NCI-H748 treated with DMSO at 0.1 percent for 48 hours (cell line): ENCODE results near the gene SCCPDH.
"Not testable (repeated sequence)": the region's sequence is repeated elsewhere in the genome, so short reads cannot be mapped to it uniquely, and the experiment has no call there.

Experiments used
- DNase-seq: peaks from one replicate; lab custom pipeline; 2025; lab: John Stamatoyannopoulos, UW

SCCPDH gene

GRCh38 chr1:246705368-246705767 is 18.8 kb upstream of the SCCPDH start:
- no peak for DNase-seq

GRCh38 chr1:246708166-246708565 is 16.0 kb upstream of the SCCPDH start:
- DNase-seq = no peak

DNA sequence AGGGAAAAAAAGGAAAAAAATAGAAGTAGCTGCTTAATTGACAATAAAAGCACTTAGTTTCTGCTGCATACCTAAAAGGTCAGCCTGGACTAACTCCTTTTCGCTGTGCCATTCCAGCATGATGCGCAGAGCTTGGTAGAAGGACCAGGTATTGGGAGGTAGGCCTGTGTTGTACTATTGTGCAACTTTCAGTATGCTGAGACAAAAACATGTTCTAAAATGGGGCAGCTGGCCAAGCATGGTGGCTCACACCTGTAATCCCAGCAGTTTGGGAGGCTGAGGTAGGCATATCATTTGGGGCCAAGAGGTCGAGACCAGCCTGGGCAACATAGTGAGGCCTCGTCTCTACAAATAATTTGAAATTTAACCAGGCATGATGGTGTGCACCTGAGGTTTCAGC is 15.0 kb upstream of the SCCPDH start:
- no peak for DNase-seq

- DNase-seq = no peak
These were observed 14.4 kb upstream of the SCCPDH start for GRCh38 chr1:246709835-246710234.

GRCh38 chr1:246711548-246712003 is 12.6 kb upstream of the SCCPDH start:
- no peak for DNase-seq

DNA sequence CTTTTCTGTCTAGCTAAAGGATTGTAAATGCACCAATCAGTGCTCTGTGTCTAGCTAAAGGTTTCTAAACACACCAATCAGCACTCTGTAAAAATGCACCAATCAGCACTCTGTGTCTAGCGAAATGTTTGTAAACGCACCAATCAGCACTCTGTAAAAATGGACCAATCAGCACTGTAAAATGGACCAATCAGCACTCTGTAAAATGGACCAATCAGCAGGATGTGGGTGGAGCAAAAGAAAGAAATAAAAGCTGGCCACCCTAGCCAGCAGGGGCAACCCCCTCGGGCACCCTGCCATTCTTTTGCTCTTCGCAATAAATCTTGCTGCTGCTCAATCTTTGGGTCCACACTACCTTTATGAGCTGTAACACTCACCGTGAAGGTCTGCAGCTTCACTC is 11.8 kb upstream of the SCCPDH start:
- not testable (repeated sequence) for DNase-seq

GRCh38 chr1:246719361-246719760 is 4.8 kb upstream of the SCCPDH start:
- not testable (repeated sequence) for DNase-seq

- not testable (repeated sequence) for DNase-seq
These were observed 3.4 kb upstream of the SCCPDH start for GRCh38 chr1:246720814-246721213.

- no peak for DNase-seq
These were observed 1.5 kb upstream of the SCCPDH start for GRCh38 chr1:246722720-246723119.

- no peak for DNase-seq
These were observed 504 bp downstream of the SCCPDH start for GRCh38 chr1:246724731-246725095.

- DNase-seq = peak; percentile 23
These were observed 982 bp downstream of the SCCPDH start for GRCh38 chr1:246725191-246725590.

DNA sequence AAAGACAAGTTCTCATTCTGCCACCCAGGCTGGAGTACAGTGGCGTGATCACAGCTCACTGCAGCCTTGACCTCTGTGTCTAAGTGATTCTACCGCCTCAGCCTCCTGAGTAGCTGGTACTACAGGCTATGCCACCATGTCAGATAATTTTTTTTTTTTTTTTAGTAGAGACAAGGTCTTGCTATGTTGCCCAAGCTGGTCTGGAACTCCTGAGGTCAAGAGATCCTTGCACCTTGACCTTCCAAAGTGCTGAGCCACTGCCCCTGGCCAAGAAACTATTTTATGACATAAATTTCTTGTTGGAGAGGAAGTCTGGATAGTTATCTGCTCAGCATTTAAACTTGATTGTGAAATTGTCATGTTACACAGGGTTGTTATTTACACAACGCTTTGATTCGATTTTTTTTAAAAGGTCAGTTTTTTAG is 2.1 kb downstream of the SCCPDH start:
- DNase-seq = no peak

- DNase-seq = no peak
These were observed 2.7 kb downstream of the SCCPDH start for GRCh38 chr1:246726881-246727280.

GRCh38 chr1:246727594-246727993 is 3.4 kb downstream of the SCCPDH start:
- DNase-seq = no peak

DNA sequence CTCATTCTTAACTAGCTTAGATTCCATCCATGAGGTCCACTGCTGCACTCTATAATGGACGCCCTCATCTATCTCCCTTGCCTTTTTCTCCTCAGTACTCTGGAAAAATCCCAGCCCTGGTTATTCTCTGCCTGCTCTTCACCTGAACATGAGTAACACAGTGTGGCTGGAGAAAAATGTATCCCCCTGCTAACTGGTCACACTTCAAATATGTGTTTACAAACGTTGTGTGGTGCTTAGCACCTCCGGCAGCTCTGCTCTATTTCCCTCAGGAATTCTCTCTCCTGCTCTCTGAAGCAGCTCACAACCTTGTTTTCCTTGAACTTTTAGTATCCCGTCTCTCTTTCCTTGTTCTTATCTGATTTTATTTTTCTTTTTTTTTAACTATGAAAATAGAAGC is 4.1 kb downstream of the SCCPDH start:
- DNase-seq = no peak

DNA sequence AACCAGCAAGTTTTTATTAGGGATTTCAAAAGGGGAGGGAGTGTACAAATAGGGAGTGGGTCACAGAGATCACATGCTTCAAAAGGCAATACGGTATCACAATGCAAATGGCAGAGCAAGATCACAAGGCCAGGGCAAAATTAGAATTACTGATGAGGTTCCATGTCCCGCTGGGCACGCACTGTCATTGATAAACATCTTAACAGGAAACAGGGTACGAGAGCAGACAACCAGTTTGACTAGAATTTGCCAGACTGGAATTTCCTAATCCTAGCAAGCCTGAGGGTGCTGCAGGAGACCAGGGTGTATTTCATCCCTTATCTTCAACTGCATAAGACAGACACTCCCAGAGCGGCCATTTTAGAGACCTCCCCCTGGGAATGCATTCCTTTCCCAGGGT is 4.8 kb downstream of the SCCPDH start:
- DNase-seq = not testable (repeated sequence)

GRCh38 chr1:246730839-246731238 is 6.6 kb downstream of the SCCPDH start:
- DNase-seq = no peak

DNA sequence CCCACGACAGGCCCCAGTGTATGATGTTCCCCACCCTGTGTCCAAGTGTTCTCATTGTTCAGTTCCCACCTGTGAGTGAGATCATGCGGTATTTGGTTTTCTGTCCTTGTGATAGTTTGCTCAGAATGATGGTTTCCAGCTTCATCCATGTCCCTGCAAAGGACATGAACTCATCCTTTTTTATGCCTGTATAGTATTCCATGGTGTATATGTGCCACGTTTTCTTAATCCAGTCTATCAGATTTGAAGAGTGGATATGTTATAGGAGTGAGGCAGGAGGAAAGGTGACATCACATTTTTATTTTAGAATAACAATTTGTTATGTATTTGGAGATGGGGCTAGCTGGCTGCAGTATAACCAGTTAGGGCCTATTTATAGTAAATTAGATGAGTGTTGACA is 7.7 kb downstream of the SCCPDH start:
- not testable (repeated sequence) for DNase-seq

- DNase-seq = no peak
These were observed 9.5 kb downstream of the SCCPDH start for GRCh38 chr1:246733704-246734103.

DNA sequence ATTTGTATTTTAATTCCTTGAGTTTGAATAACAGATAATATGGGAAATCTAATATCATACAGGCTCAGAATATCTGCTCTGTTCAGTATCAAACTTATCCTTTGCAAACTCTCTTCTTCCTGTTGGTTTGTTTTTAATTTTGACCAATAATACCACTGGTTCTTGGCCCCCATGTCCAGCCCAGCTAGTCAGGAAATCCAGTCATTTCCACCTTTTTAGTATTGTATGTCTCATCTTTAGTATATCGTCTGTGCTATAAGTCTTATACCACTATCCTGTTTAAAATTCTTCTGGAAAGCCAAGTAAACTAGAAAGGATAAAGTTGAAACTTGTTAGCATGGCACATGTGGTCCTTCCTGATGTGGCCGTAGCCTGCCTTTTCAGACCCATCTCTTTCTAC is 10.7 kb downstream of the SCCPDH start:
- DNase-seq = no peak

GRCh38 chr1:246735735-246736134 is 11.5 kb downstream of the SCCPDH start:
- no peak for DNase-seq

GRCh38 chr1:246742396-246742795 is 18.2 kb downstream of the SCCPDH start:
- DNase-seq = no peak

GRCh38 chr1:246746155-246746554 is 21.9 kb downstream of the SCCPDH start:
- DNase-seq = not testable (repeated sequence)

DNA sequence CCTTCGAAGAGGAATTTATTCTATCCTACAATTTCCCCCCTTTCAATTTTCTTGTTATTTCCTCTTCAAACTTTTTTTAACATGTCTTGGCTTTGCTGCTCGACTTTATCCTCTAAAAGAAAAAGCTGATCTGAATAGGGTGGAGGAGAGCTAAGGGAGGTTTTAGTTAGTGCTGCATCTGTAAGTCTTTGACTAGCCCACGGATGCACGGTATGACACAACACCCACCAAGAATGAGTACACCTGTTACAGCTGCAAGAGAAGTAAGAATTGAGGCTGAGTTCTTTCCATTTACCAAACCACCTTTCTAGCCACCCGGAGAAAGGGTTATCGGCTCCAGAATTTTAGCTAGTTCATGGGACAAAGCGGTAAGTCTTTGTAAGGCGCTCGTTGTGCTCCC is 23.8 kb downstream of the SCCPDH start:
- peak; percentile 47 for DNase-seq

- peak; percentile 54 for DNase-seq
These were observed 24.7 kb downstream of the SCCPDH start for GRCh38 chr1:246748867-246749266.
